GM19025 (cell line): ENCODE data around the gene HSPA12B.

Experiments used
- ATAC-seq: cut with Tn5 transposase; IDR thresholded peaks from one replicate; pipeline ENCODE4 v1.9.1; 2021; ENCODE audit warnings: mild to moderate bottlenecking, low read depth, moderate library complexity; ENCODE audit not compliant: unreplicated experiment

Gene HSPA12B

GRCh38 chr20:3728354-3728753 lies 4.1 kb upstream of the HSPA12B start:
- no peak for ATAC-seq

GRCh38 chr20:3728876-3729275 lies 3.6 kb upstream of the HSPA12B start:
- no peak for ATAC-seq

- no peak for ATAC-seq
Measured at GRCh38 chr20:3729378-3729777, 3.1 kb upstream of the HSPA12B start.

- ATAC-seq = no peak
Measured at GRCh38 chr20:3729811-3730540, 2.5 kb upstream of the HSPA12B start.

GRCh38 chr20:3730803-3731672 lies 1.4 kb upstream of the HSPA12B start:
- no peak for ATAC-seq

GRCh38 chr20:3731944-3732326 lies 550 bp upstream of the HSPA12B start:
- no peak for ATAC-seq

GRCh38 chr20:3733119-3733995 lies 872 bp downstream of the HSPA12B start:
- no peak for ATAC-seq

- no peak for ATAC-seq
Measured at GRCh38 chr20:3734111-3734843, 1.8 kb downstream of the HSPA12B start.

GRCh38 chr20:3735768-3736167 lies 3.3 kb downstream of the HSPA12B start:
- ATAC-seq = no peak

- no peak for ATAC-seq
Measured at GRCh38 chr20:3738111-3739053, 5.9 kb downstream of the HSPA12B start.

- no peak for ATAC-seq
Measured at GRCh38 chr20:3739054-3739925, 6.8 kb downstream of the HSPA12B start.

GRCh38 chr20:3739926-3740451 lies 7.5 kb downstream of the HSPA12B start:
- no peak for ATAC-seq

- no peak for ATAC-seq
Measured at GRCh38 chr20:3740615-3741301, 8.3 kb downstream of the HSPA12B start.

GRCh38 chr20:3741836-3742458 lies 9.5 kb downstream of the HSPA12B start:
- no peak for ATAC-seq

- ATAC-seq = no peak
Measured at GRCh38 chr20:3743251-3743650, 10.8 kb downstream of the HSPA12B start.

- ATAC-seq = no peak
Measured at GRCh38 chr20:3744037-3744436, 11.6 kb downstream of the HSPA12B start.
